ENCODE data around the gene ETFA. TPM values are rescaled to one million over a fixed set of nuclear protein-coding genes. Genes with fewer than 3 reads are reported as not detected.
"Not testable (repeated sequence)": the region's sequence is repeated elsewhere in the genome, so short reads cannot be mapped to it uniquely, and the experiment has no call there.

Gene ETFA
- total and polyA plus RNA-seq, 12 donors, result 103 to 541 (median 442) TPM

DNA sequence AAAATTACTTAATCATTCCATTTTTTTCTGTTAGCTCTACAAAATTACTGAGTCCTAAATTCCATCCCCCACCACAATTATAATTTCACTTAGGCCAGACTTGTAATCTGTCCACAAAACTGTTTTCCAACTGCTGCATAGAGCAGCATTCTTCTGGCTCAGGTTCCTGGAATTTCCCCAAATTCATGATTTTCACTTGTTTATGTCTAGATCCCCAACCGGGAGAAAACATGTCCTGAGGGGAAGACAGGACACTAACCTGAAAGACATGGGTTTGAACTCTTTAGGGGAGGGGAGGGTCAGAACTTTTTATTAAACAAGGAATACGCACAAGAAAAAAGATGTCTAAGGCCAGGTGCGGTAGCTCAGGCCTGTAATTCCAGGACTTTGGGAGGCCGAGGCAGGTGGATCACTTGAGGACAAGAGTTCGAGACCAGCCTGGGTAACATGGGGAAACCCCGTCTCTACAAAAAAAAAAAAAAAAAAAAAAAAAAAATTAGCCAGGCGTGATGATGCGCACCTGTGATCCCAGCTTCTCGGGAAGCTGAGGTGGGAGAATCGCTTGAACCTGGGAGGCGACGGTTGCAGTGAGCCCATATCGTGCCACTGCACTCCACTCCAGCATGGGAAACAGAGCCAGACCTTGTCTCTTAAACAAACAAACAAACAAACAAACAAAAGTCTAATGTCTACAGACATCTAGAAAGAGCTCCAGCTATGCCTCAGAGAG, 1.5 kb downstream of the ETFA start:
- Histone ChIP-seq H3K36me3 (no peaks in the 10 kb centered on the region), H3K4me3 (peak overlapping the region in 8 of 10 donors; percentile 76 to 94 (median 82)), H3K4me1 (peaks cover 8 to 58% (median 28%) of the 10 kb centered on the region in 9 donors), H3K27me3 (no peaks in the 10 kb centered on the region), H3K9me3 (no peaks in the 10 kb centered on the region), H3K27ac (peak overlapping the region in 2 of 10 donors; percentile 91 to 92)
- DNase-seq (no peak), ATAC-seq (no peak)
- TF ChIP-seq, protein P1, sequence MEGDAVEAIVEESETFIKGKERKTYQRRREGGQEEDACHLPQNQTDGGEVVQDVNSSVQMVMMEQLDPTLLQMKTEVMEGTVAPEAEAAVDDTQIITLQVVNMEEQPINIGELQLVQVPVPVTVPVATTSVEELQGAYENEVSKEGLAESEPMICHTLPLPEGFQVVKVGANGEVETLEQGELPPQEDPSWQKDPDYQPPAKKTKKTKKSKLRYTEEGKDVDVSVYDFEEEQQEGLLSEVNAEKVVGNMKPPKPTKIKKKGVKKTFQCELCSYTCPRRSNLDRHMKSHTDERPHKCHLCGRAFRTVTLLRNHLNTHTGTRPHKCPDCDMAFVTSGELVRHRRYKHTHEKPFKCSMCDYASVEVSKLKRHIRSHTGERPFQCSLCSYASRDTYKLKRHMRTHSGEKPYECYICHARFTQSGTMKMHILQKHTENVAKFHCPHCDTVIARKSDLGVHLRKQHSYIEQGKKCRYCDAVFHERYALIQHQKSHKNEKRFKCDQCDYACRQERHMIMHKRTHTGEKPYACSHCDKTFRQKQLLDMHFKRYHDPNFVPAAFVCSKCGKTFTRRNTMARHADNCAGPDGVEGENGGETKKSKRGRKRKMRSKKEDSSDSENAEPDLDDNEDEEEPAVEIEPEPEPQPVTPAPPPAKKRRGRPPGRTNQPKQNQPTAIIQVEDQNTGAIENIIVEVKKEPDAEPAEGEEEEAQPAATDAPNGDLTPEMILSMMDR (IDR thresholded peaks at IDR 0.05), result no peak
- WGBS, 2 donors, result 83 to 86% methylated on average over 13 of the region's 13 CpGs
- intact Hi-C loops (cut with DNase I), result no loop called here

- Histone ChIP-seq H3K4me1 (peaks cover 0 to 26% (median 6%) of the 10 kb centered on the region in 9 donors), H3K27ac (no peak overlapping the region), H3K9me3 (peaks cover 0 to 4% (median 0%) of the 10 kb centered on the region in 11 donors), H3K36me3 (no peaks in the 10 kb centered on the region), H3K27me3 (no peaks in the 10 kb centered on the region), H3K4me3 (no peak overlapping the region)
- TF ChIP-seq, protein P1 (IDR thresholded peaks at IDR 0.05), result no peak
- intact Hi-C loops (cut with DNase I), result no loop called here
- no peak for DNase-seq
- 86 to 88% methylated on average over 1 of the region's 1 CpG for WGBS, 2 donors
- ATAC-seq, result no peak
These were observed 7.4 kb downstream of the ETFA start for GRCh38 chr15:76303909-76304308.

DNA sequence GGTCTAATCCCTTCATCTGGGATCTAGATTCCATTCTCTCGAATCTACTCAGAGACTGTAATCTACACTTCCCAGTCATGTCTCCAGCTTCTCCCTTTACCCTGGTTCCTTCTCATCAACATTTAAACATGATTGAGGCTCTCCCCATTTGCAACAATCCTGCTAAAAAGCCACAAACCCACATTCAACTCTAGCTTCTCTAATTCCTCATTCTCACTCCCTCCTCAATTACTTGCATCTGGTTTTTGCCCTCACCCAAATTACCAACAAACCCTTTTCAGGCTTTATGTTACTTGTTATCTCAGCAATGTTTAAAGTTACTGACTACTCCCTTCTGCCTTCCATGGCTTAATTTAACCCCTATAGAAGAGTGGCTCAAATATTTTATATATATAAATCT, 11.5 kb downstream of the ETFA start:
- TF ChIP-seq, protein P1 (IDR thresholded peaks at IDR 0.05), result no peak
- DNase-seq, result no peak
- H3K27ac ChIP-seq, result no peak overlapping the region
- H3K4me1 ChIP-seq, result peaks cover 0 to 27% (median 9%) of the 10 kb centered on the region in 9 donors
- intact Hi-C loops (cut with DNase I), result no loop called here
- no peaks in the 10 kb centered on the region for H3K36me3 ChIP-seq
- H3K9me3 ChIP-seq, result peaks cover 0 to 4% (median 0%) of the 10 kb centered on the region in 11 donors
- no peaks in the 10 kb centered on the region for H3K27me3 ChIP-seq
- H3K4me3 ChIP-seq, result no peak overlapping the region
- ATAC-seq, result no peak
- WGBS, 2 donors, result 80 to 83% methylated on average over 1 of the region's 1 CpG

GRCh38 chr15:76298986-76299385, 12.3 kb downstream of the ETFA start:
- intact Hi-C loops (cut with DNase I), result no loop called here
- peaks cover 0 to 34% (median 15%) of the 10 kb centered on the region in 9 donors for H3K4me1 ChIP-seq
- DNase-seq, result no peak
- H3K27ac ChIP-seq, result no peak overlapping the region
- no peaks in the 10 kb centered on the region for H3K27me3 ChIP-seq
- H3K36me3 ChIP-seq, result no peaks in the 10 kb centered on the region
- H3K9me3 ChIP-seq, result peaks cover 0 to 2% (median 0%) of the 10 kb centered on the region in 11 donors
- no peak overlapping the region for H3K4me3 ChIP-seq
- TF ChIP-seq, protein P1 (IDR thresholded peaks at IDR 0.05), result no peak
- no peak for ATAC-seq
- WGBS, 2 donors, result 81 to 90% methylated on average over 3 of the region's 3 CpGs

DNA sequence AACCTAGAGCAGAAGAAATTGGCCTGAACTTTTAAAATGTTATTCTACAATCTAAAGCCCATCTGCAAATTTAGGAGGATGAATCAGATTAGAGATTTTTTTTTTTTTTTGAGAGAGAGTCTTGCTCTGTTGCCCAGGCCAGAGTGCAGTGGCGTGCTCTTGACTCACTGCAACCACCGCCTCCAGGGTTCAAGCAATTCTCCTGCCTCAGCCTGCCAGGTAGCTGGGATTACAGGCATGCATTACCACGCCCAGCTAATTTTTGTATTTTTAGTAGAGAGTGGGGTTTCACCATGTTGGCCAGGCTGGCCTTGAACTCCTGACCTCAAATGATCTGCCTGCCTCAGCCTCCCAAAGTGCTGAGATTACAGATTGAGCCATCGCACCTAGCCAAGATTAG, 13.3 kb downstream of the ETFA start:
- ATAC-seq; H3K9me3 ChIP-seq; intact Hi-C loops (cut with DNase I); H3K27ac ChIP-seq; H3K36me3 ChIP-seq; H3K4me3 ChIP-seq; H3K27me3 ChIP-seq; DNase-seq: not testable (repeated sequence)
- peaks cover 0 to 43% (median 21%) of the 10 kb centered on the region in 9 donors for H3K4me1 ChIP-seq
- 95 to 98% methylated on average over 4 of the region's 4 CpGs for WGBS, 2 donors
